ENCODE measurements around the gene IGF2BP2. TPM values are rescaled to one million over a fixed set of nuclear protein-coding genes. Genes with fewer than 3 reads are reported as not detected.
"Not testable (repeated sequence)": the region's sequence is repeated elsewhere in the genome, so short reads cannot be mapped to it uniquely, and the experiment has no call there.

The IGF2BP2 gene
- total and polyA plus RNA-seq, 2 of the 4 experiments (the other 2 are of a cell fraction), result 23.4 to 88.2 TPM

- H3K9me1 ChIP-seq (ENCODE audit: insufficient read depth, low read length); H2AK9ac ChIP-seq (replicated peaks; ENCODE audit: low read depth, low read length, poor library complexity); H3K27ac ChIP-seq (ENCODE audit: insufficient read depth, low read length); dilution Hi-C loops (cut with HindIII; ENCODE audit: low sequenced_read_pairs, unreplicated experiment); in situ Hi-C loops (cut with MboI; ENCODE audit: low sequenced_read_pairs); H4K5ac ChIP-seq (ENCODE audit: low read depth, low read length); H3K14ac ChIP-seq (replicated peaks; ENCODE audit: low read depth, low read length); H2BK15ac ChIP-seq (ENCODE audit: low read depth, low read length); H3K4me2 ChIP-seq (ENCODE audit: low read depth, low read length); H2BK120ac ChIP-seq (ENCODE audit: low read depth, low read length); H2AK5ac ChIP-seq (ENCODE audit: low read depth, low read length); POLR2A ChIA-PET (ENCODE audit: unreplicated experiment); H3K4me3 ChIP-seq (ENCODE audit: insufficient read depth, low read depth, low read length); H3K4ac ChIP-seq (ENCODE audit: low read depth, low read length); H3K27me3 ChIP-seq (ENCODE audit: control insufficient read depth, insufficient read depth, low read length); H3K9me3 ChIP-seq (ENCODE audit: control insufficient read depth, insufficient read depth, low read length); H2BK20ac ChIP-seq (ENCODE audit: low read depth, low read length); H3K18ac ChIP-seq (ENCODE audit: low read depth, low read length); intact Hi-C loops (cut with micrococcal nuclease); H4K8ac ChIP-seq (ENCODE audit: low read depth in 2 of 2, low read length in 2 of 2); H3K23ac ChIP-seq (ENCODE audit: low read depth, low read length); H3K56ac ChIP-seq (ENCODE audit: extremely low read depth, insufficient read depth, low read length); H2AFZ ChIP-seq (replicated peaks; ENCODE audit: low read length, poor library complexity); H2BK5ac ChIP-seq (ENCODE audit: low read depth, low read length, poor library complexity, severe bottlenecking); BruUV-seq (replicated peaks); H3K4me1 ChIP-seq (ENCODE audit: control insufficient read depth, insufficient read depth, low read length); DNase-seq; CTCF ChIA-PET; ATAC-seq (ENCODE audit: low read depth); H3K9ac ChIP-seq (ENCODE audit: low read depth, low read length); H4K91ac ChIP-seq (ENCODE audit: insufficient read depth, low read depth, low read length): not testable (repeated sequence)
- Histone ChIP-seq H4K20me1 (ENCODE audit: insufficient read depth, low read length) (peaks cover 11% of the 10 kb centered on the region), H3K36me3 (ENCODE audit: control insufficient read depth, insufficient read depth, low read length) (peaks cover 55% of the 10 kb centered on the region), H3K79me1 (ENCODE audit: low read depth in 1 of 2, low read length in 2 of 2) (peaks cover 8 to 18% of the 10 kb centered on the region in 2 experiments; a peak in 2 of 4 replicates)
- WGBS, 2 experiments (ENCODE audit: extremely low coverage in 2 of 2, insufficient read length in 1 of 2), result 91% methylated on average over 8 of the region's 17 CpGs; no CpG with 5 or more reads in 1 of the 2 experiments
Measured at GRCh38 chr3:185645191-185645590, 179.7 kb downstream of the IGF2BP2 start.
